Right ventricle myocardium inferior (tissue), 1 donor: ENCODE results near the gene APOM. TPM values are rescaled to one million over a fixed set of nuclear protein-coding genes. Genes with fewer than 3 reads are reported as not detected.

ENCODE experiments used
- ATAC-seq: fragments of 200-7000 bp; cut with Tn5 transposase; one replicate; pipeline ENCODE4 v1.9.1; 2020; ENCODE audit warnings: mild to moderate bottlenecking, moderate library complexity
- DNase-seq: peaks from one replicate; pipeline ENCODE4 v3.0.0; 2021; ENCODE audit errors: missing footprints
- intact Hi-C: fragments of 100-400 bp; cut with DNase I; formaldehyde crosslinking; loops from one replicate; pipeline ENCODE4 v1.11.0; 2022
- long read RNA-seq: library from polyadenylated mRNA; unstranded; transcript quantifications from one replicate; pipeline ENCODE4 v2.0.0, GENCODE V29; 2021
- total RNA-seq: library from RNA; stranded (reverse); fragmentation: NEBNext Ultra II Directional; extraction: Animal tissue kit (Norgen Biotek cat#: 25700); gene quantifications from one replicate; pipeline ENCODE4 v1.2.1, GENCODE V29; 2021
- donor health status: DM: no; HTN: yes; CAD: no; lungs with severe emphysema.

The APOM gene
- total RNA-seq, result 0.87 TPM
- long read RNA-seq, result 0 reads

GRCh38 chr6:31655349-31656237, at the start of gene APOM:
Gene APOM (plus strand): TSS chr6:31655894. CDS start chr6:31655967, 73 bp downstream.
- ATAC-seq (no peak), DNase-seq (no peak)
- intact Hi-C loops, result no loop called here

GRCh38 chr6:31607317-31607716, 48.4 kb upstream of the APOM start:
- intact Hi-C loops, result no loop called here
- DNase-seq (no peak), ATAC-seq (no peak)

GRCh38 chr6:31609519-31610406, 45.9 kb upstream of the APOM start:
- intact Hi-C loops, result no loop called here
- ATAC-seq (no peak), DNase-seq (no peak)

- no peak for ATAC-seq
- intact Hi-C loops, result no loop called here
- DNase-seq, result no peak
Measured at GRCh38 chr6:31610968-31611367, 44.7 kb upstream of the APOM start.

GRCh38 chr6:31614075-31614619, 41.5 kb upstream of the APOM start:
- intact Hi-C loops, result no loop called here
- DNase-seq, result peak; percentile 78
- ATAC-seq, result no peak

- intact Hi-C loops, result no loop called here
- peak; percentile 32 for ATAC-seq
- DNase-seq, result no peak
Measured at GRCh38 chr6:31614684-31615578, 40.8 kb upstream of the APOM start, which contains the start of gene AIF1. Gene AIF1 (plus strand): TSS chr6:31615234. CDS start chr6:31615330, 96 bp downstream.

GRCh38 chr6:31615748-31616147, 39.9 kb upstream of the APOM start:
- DNase-seq, result no peak

GRCh38 chr6:31617010-31617409, 38.7 kb upstream of the APOM start:
- ATAC-seq (no peak), DNase-seq (no peak)
- intact Hi-C loops, result no loop called here

More at GRCh38 chr6:31615748-31616147, 39.9 kb upstream of the APOM start:
- no peak for ATAC-seq
- intact Hi-C loops, result no loop called here

GRCh38 chr6:31619805-31620585, 35.7 kb upstream of the APOM start:
- intact Hi-C loops, result loop anchor here (1.0 to 5.0 kb wide), 4 partner anchors 32 to 282 kb away; partner anchors contain the start of genes ABHD16A, BAG6, DDX39B and ZBTB12
- peak; percentile 95 for ATAC-seq
- peak; percentile 99 for DNase-seq

- DNase-seq, result peak; percentile 90
- peak; percentile 42 for ATAC-seq
- intact Hi-C loops, result loop anchor here (1.0 to 5.0 kb wide), 4 partner anchors 32 to 282 kb away; partner anchors contain the start of genes ABHD16A, BAG6, DDX39B and ZBTB12
Measured at GRCh38 chr6:31620586-31621319, 34.9 kb upstream of the APOM start, which contains the start of gene PRRC2A. Gene PRRC2A (plus strand): TSS chr6:31620715. CDS start chr6:31622790, 2,075 bp downstream.

GRCh38 chr6:31621320-31621939, 34.3 kb upstream of the APOM start:
- ATAC-seq (no peak), DNase-seq (no peak)
- intact Hi-C loops, result loop anchor here (2.0 to 5.0 kb wide), 2 partner anchors 79 to 81 kb away; partner anchors contain the start of genes ABHD16A and DDX39B

GRCh38 chr6:31621991-31622390, 33.7 kb upstream of the APOM start:
- ATAC-seq (no peak), DNase-seq (no peak)
- intact Hi-C loops, result loop anchor here (2.0 to 5.0 kb wide), 2 partner anchors 79 to 80 kb away; partner anchors contain the start of genes ABHD16A and DDX39B

GRCh38 chr6:31622684-31623091, 33.0 kb upstream of the APOM start:
- no peak for ATAC-seq
- DNase-seq, result no peak
- intact Hi-C loops, result loop anchor here (5.0 kb wide), 1 partner anchor 80 kb away; the partner anchor contains the start of gene ABHD16A

- intact Hi-C loops, result loop anchor here (5.0 kb wide), 1 partner anchor 78 kb away; the partner anchor contains the start of gene ABHD16A
- ATAC-seq (no peak), DNase-seq (no peak)
Measured at GRCh38 chr6:31624070-31624469, 31.6 kb upstream of the APOM start.

GRCh38 chr6:31626952-31627351, 28.7 kb upstream of the APOM start:
- ATAC-seq (no peak), DNase-seq (no peak)
- intact Hi-C loops, result no loop called here
